HG02588 (cell line): ENCODE results near the gene REPS2.

ENCODE experiments used
- ATAC-seq: cut with Tn5 transposase; IDR thresholded peaks from one replicate; pipeline ENCODE4 v1.9.1; 2021; ENCODE audit warnings: mild to moderate bottlenecking, moderate library complexity; ENCODE audit not compliant: unreplicated experiment

REPS2 gene

GRCh38 chrX:17077361-17077760 lies 130.9 kb downstream of the REPS2 start:
- no peak for ATAC-seq

GRCh38 chrX:17078031-17078720 lies 131.7 kb downstream of the REPS2 start:
- no peak for ATAC-seq

- no peak for ATAC-seq
Measured at GRCh38 chrX:17081511-17081910, 135.1 kb downstream of the REPS2 start.

GRCh38 chrX:17081968-17082367 lies 135.5 kb downstream of the REPS2 start:
- ATAC-seq = no peak

GRCh38 chrX:17082831-17083230 lies 136.4 kb downstream of the REPS2 start:
- ATAC-seq = no peak

GRCh38 chrX:17086317-17086716 lies 139.9 kb downstream of the REPS2 start:
- ATAC-seq = no peak

GRCh38 chrX:17095161-17095560 lies 148.7 kb downstream of the REPS2 start:
- no peak for ATAC-seq

- ATAC-seq = no peak
Measured at GRCh38 chrX:17098516-17099247, 152.2 kb downstream of the REPS2 start.

- no peak for ATAC-seq
Measured at GRCh38 chrX:17104433-17104832, 158.0 kb downstream of the REPS2 start.

- no peak for ATAC-seq
Measured at GRCh38 chrX:17120816-17121215, 174.4 kb downstream of the REPS2 start.

GRCh38 chrX:17154001-17154400 lies 207.5 kb downstream of the REPS2 start:
- no peak for ATAC-seq

- ATAC-seq = no peak
Measured at GRCh38 chrX:17160975-17161374, 214.5 kb downstream of the REPS2 start.

GRCh38 chrX:17161991-17162390 lies 215.5 kb downstream of the REPS2 start:
- ATAC-seq = no peak

GRCh38 chrX:17164079-17164478 lies 217.6 kb downstream of the REPS2 start:
- no peak for ATAC-seq

- ATAC-seq = no peak
Measured at GRCh38 chrX:17164941-17165340, 218.5 kb downstream of the REPS2 start.

GRCh38 chrX:17167915-17168314 lies 221.5 kb downstream of the REPS2 start:
- no peak for ATAC-seq

GRCh38 chrX:17170973-17171372 lies 224.5 kb downstream of the REPS2 start:
- no peak for ATAC-seq

GRCh38 chrX:17174671-17175070 lies 228.2 kb downstream of the REPS2 start:
- no peak for ATAC-seq

- no peak for ATAC-seq
Measured at GRCh38 chrX:17182317-17182716, 235.9 kb downstream of the REPS2 start.

- ATAC-seq = no peak
Measured at GRCh38 chrX:17183566-17183965, 237.1 kb downstream of the REPS2 start.

- ATAC-seq = no peak
Measured at GRCh38 chrX:17185431-17185830, 239.0 kb downstream of the REPS2 start.

GRCh38 chrX:17187136-17187756 lies 240.8 kb downstream of the REPS2 start:
- no peak for ATAC-seq
